22Rv1 (cell line): ENCODE data around the gene QSER1.

Experiments used
- CTCF ChIP-seq: fragments of 450-650 bp; IDR thresholded peaks from 2 replicates; pipeline ENCODE4 v1.5.1; 2017; ENCODE audit warnings: mild to moderate bottlenecking
- ZFX ChIP-seq: fragments of 450-650 bp; IDR thresholded peaks from 2 replicates; pipeline ENCODE4 v1.6.1; 2017; ENCODE audit warnings: antibody characterized with exemption, borderline replicate concordance

GRCh38 chr11:32870676-32871075, 21.9 kb upstream of the QSER1 start:
- TF ChIP-seq CTCF (peak; percentile 23; the same call in 1 of the 2 replicates), ZFX (no peak)
